Mammary epithelial cell (primary cell): ENCODE results near the gene EFHD1.

Experiments
- EZH2 ChIP-seq: IDR thresholded peaks from 2 replicates; pipeline ENCODE4 v1.6.1; 2012; ENCODE audit warnings: low read length, inconsistent platforms, borderline replicate concordance
- TF ChIP-seq, protein P1 (sequence below), 2 donors: IDR thresholded peaks in 1 of 2; conservative IDR thresholded peaks in 1 of 2; 2 replicates each; pipeline ENCODE4 v1.5.1; 2011 to 2012; ENCODE audit warnings: inconsistent platforms in 2 of 2, low read length in 2 of 2, mild to moderate bottlenecking in 2 of 2, control low read depth in 1 of 2, low read depth in 1 of 2; ENCODE audit not compliant: insufficient read depth in 1 of 2; ENCODE audit errors: extremely low read depth in 1 of 2

DNA sequence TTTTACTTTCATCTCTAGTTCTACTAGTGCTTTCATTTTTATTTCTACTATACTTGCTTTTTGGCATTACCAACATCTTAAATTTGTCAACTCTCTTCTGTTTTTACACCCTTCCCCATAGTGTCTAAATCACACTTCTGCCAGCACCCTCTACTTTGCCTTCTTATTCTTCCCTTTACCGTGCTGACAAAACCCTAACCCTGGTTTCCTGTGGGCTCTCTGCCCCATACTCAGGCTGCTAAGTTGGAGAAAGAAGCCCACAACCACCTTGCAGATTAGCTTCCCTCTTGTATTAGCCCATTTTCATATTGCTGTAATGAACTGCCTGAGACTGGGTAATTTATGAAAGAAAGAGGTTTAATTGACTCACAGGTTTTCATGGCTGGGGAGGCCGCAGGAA is 88.5 kb downstream of the EFHD1 start:
- TF ChIP-seq, protein P1, sequence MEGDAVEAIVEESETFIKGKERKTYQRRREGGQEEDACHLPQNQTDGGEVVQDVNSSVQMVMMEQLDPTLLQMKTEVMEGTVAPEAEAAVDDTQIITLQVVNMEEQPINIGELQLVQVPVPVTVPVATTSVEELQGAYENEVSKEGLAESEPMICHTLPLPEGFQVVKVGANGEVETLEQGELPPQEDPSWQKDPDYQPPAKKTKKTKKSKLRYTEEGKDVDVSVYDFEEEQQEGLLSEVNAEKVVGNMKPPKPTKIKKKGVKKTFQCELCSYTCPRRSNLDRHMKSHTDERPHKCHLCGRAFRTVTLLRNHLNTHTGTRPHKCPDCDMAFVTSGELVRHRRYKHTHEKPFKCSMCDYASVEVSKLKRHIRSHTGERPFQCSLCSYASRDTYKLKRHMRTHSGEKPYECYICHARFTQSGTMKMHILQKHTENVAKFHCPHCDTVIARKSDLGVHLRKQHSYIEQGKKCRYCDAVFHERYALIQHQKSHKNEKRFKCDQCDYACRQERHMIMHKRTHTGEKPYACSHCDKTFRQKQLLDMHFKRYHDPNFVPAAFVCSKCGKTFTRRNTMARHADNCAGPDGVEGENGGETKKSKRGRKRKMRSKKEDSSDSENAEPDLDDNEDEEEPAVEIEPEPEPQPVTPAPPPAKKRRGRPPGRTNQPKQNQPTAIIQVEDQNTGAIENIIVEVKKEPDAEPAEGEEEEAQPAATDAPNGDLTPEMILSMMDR (conservative IDR thresholded peaks at IDR 0.05 in 1 of 2, IDR thresholded peaks at IDR 0.05 in 1 of 2; ENCODE audit: extremely low read depth in 1 of 2, insufficient read depth in 1 of 2, low read depth in 1 of 2, low read length in 2 of 2) = no peak
- TF ChIP-seq EZH2 = no peak
